ENCODE results near the gene LAMB3. TPM values are rescaled to one million over a fixed set of nuclear protein-coding genes. Genes with fewer than 3 reads are reported as not detected.

The LAMB3 gene
- total and polyA plus RNA-seq, 7 experiments from 2014 or later = 0.11 to 5.7 (median 0.62) TPM

GRCh38 chr1:209667708-209668107 lies 15.5 kb upstream of the LAMB3 start:
- peak; percentile 46 for ATAC-seq
- peaks cover 0 to 15% (median 0%) of the 10 kb centered on the region in 5 donors for H3K36me3 Mint-ChIP-seq

GRCh38 chr1:209667103-209667502 lies 14.9 kb upstream of the LAMB3 start:
- H3K27me3 Mint-ChIP-seq = peaks cover 0 to 5% (median 0%) of the 10 kb centered on the region in 5 donors
- CTCF ChIA-PET = interaction anchor here (1.6 kb wide), 1 partner anchor 9 kb away, joined by 4 read pairs; no protein-coding TSS in a partner anchor
- ATAC-seq = no peak

More at GRCh38 chr1:209667708-209668107, 15.5 kb upstream of the LAMB3 start:
- no peak overlapping the region for H3K27ac Mint-ChIP-seq
- H3K4me3 ChIP-seq (ENCODE audit: low read length) = no peak overlapping the region
- ChIA-PET CTCF (interaction anchor here (1.6 kb wide), 1 partner anchor 9 kb away, joined by 4 read pairs; no protein-coding TSS in a partner anchor), POLR2A (no interaction called here)
- no peaks in the 10 kb centered on the region for H3K27me3 ChIP-seq (ENCODE audit: control insufficient read depth in 2 of 2, insufficient read depth in 2 of 2, low read length in 2 of 2)
- peaks cover 0 to 4% (median 0%) of the 10 kb centered on the region in 11 donors for H3K9me3 Mint-ChIP-seq
- H3K4me1 Mint-ChIP-seq = peaks cover 0 to 22% (median 4%) of the 10 kb centered on the region in 7 donors
- H3K27me3 Mint-ChIP-seq = peaks cover 0 to 5% (median 0%) of the 10 kb centered on the region in 5 donors
- DNase-seq = no peak
- no peak overlapping the region for H3K4me3 Mint-ChIP-seq
- H3K9me3 ChIP-seq (ENCODE audit: control insufficient read depth in 2 of 3, low read length in 3 of 3) = no peaks in the 10 kb centered on the region
- intact Hi-C loops (cut with micrococcal nuclease) = no loop called here
- H3K4me1 ChIP-seq (ENCODE audit: control insufficient read depth in 2 of 2, insufficient read depth in 2 of 2, low read length in 2 of 2) = peaks cover 0 to under 1% of the 10 kb centered on the region in 2 donors
- H3K36me3 ChIP-seq (ENCODE audit: control insufficient read depth in 2 of 3, insufficient read depth in 3 of 3, low read length in 3 of 3) = no peaks in the 10 kb centered on the region
- no peak overlapping the region for H3K27ac ChIP-seq (ENCODE audit: low read depth, low read length)

GRCh38 chr1:209662879-209663327 lies 10.7 kb upstream of the LAMB3 start:
- no peak overlapping the region for H3K4me3 Mint-ChIP-seq
- peaks cover 0 to 5% (median 0%) of the 10 kb centered on the region in 5 donors for H3K27me3 Mint-ChIP-seq
- CTCF ChIA-PET = no interaction called here
- peaks cover 0 to 23% (median 10%) of the 10 kb centered on the region in 7 donors for H3K4me1 Mint-ChIP-seq
- Histone ChIP-seq H3K27me3 (ENCODE audit: control insufficient read depth in 2 of 2, insufficient read depth in 2 of 2, low read length in 2 of 2) (no peaks in the 10 kb centered on the region), H3K27ac (ENCODE audit: low read depth, low read length) (no peak overlapping the region), H3K36me3 (ENCODE audit: control insufficient read depth in 2 of 3, insufficient read depth in 3 of 3, low read length in 3 of 3) (no peaks in the 10 kb centered on the region), H3K9me3 (ENCODE audit: control insufficient read depth in 2 of 3, low read length in 3 of 3) (no peaks in the 10 kb centered on the region), H3K4me1 (ENCODE audit: control insufficient read depth in 2 of 2, insufficient read depth in 2 of 2, low read length in 2 of 2) (no peaks in the 10 kb centered on the region), H3K4me3 (ENCODE audit: low read length) (no peak overlapping the region)
- POLR2A ChIA-PET = no interaction called here
- ATAC-seq = no peak
- no peaks in the 10 kb centered on the region for H3K9me3 Mint-ChIP-seq
- H3K36me3 Mint-ChIP-seq = peaks cover 0 to 10% (median 0%) of the 10 kb centered on the region in 5 donors
- DNase-seq = no peak
- H3K27ac Mint-ChIP-seq = no peak overlapping the region
- intact Hi-C loops (cut with micrococcal nuclease) = no loop called here

More at GRCh38 chr1:209667103-209667502, 14.9 kb upstream of the LAMB3 start:
- no peak overlapping the region for H3K27ac ChIP-seq (ENCODE audit: low read depth, low read length)
- no peaks in the 10 kb centered on the region for H3K9me3 ChIP-seq (ENCODE audit: control insufficient read depth in 2 of 3, low read length in 3 of 3)
- no peaks in the 10 kb centered on the region for H3K4me1 ChIP-seq (ENCODE audit: control insufficient read depth in 2 of 2, insufficient read depth in 2 of 2, low read length in 2 of 2)
- peaks cover 0 to 4% (median 0%) of the 10 kb centered on the region in 11 donors for H3K9me3 Mint-ChIP-seq
- no peak overlapping the region for H3K27ac Mint-ChIP-seq
- H3K4me3 ChIP-seq (ENCODE audit: low read length) = no peak overlapping the region
- H3K4me3 Mint-ChIP-seq = no peak overlapping the region
- H3K36me3 Mint-ChIP-seq = peaks cover 0 to 15% (median 0%) of the 10 kb centered on the region in 5 donors
- no peak for DNase-seq
- POLR2A ChIA-PET = no interaction called here
- peaks cover 0 to 16% (median 4%) of the 10 kb centered on the region in 7 donors for H3K4me1 Mint-ChIP-seq
- no peaks in the 10 kb centered on the region for H3K27me3 ChIP-seq (ENCODE audit: control insufficient read depth in 2 of 2, insufficient read depth in 2 of 2, low read length in 2 of 2)
- H3K36me3 ChIP-seq (ENCODE audit: control insufficient read depth in 2 of 3, insufficient read depth in 3 of 3, low read length in 3 of 3) = no peaks in the 10 kb centered on the region
- intact Hi-C loops (cut with micrococcal nuclease) = no loop called here

- Histone ChIP-seq H3K27ac (ENCODE audit: low read depth, low read length) (no peak overlapping the region), H3K27me3 (ENCODE audit: control insufficient read depth in 2 of 2, insufficient read depth in 2 of 2, low read length in 2 of 2) (no peaks in the 10 kb centered on the region), H3K36me3 (ENCODE audit: control insufficient read depth in 2 of 3, insufficient read depth in 3 of 3, low read length in 3 of 3) (no peaks in the 10 kb centered on the region), H3K9me3 (ENCODE audit: control insufficient read depth in 2 of 3, low read length in 3 of 3) (no peaks in the 10 kb centered on the region), H3K4me1 (ENCODE audit: control insufficient read depth in 2 of 2, insufficient read depth in 2 of 2, low read length in 2 of 2) (no peaks in the 10 kb centered on the region), H3K4me3 (ENCODE audit: low read length) (no peak overlapping the region)
- ATAC-seq (no peak), DNase-seq (no peak)
- peaks cover 0 to 23% (median 11%) of the 10 kb centered on the region in 7 donors for H3K4me1 Mint-ChIP-seq
- CTCF ChIA-PET = no interaction called here
- peaks cover 0 to 5% (median 0%) of the 10 kb centered on the region in 5 donors for H3K27me3 Mint-ChIP-seq
- H3K36me3 Mint-ChIP-seq = peaks cover 0 to 10% (median 0%) of the 10 kb centered on the region in 5 donors
- no peak overlapping the region for H3K4me3 Mint-ChIP-seq
- POLR2A ChIA-PET = no interaction called here
- intact Hi-C loops (cut with micrococcal nuclease) = no loop called here
- H3K27ac Mint-ChIP-seq = peak overlapping the region in 1 of 9 donors; percentile 27
- H3K9me3 Mint-ChIP-seq = no peaks in the 10 kb centered on the region
Observed at GRCh38 chr1:209661071-209661470, 8.8 kb upstream of the LAMB3 start.

- ATAC-seq = peak; percentile 68
- H3K4me1 ChIP-seq (ENCODE audit: control insufficient read depth in 2 of 2, insufficient read depth in 2 of 2, low read length in 2 of 2) = no peaks in the 10 kb centered on the region
- Mint-ChIP-seq H3K4me1 (peaks cover 0 to 23% (median 11%) of the 10 kb centered on the region in 7 donors), H3K27ac (peak overlapping the region in 2 of 9 donors; percentile 48 to 61), H3K27me3 (peaks cover 0 to 5% (median 0%) of the 10 kb centered on the region in 5 donors), H3K36me3 (peaks cover 0 to 6% (median 0%) of the 10 kb centered on the region in 5 donors), H3K9me3 (no peaks in the 10 kb centered on the region), H3K4me3 (peak overlapping the region in 1 of 10 donors; percentile 50)
- H3K36me3 ChIP-seq (ENCODE audit: control insufficient read depth in 2 of 3, insufficient read depth in 3 of 3, low read length in 3 of 3) = no peaks in the 10 kb centered on the region
- ChIA-PET CTCF (no interaction called here), POLR2A (no interaction called here)
- H3K4me3 ChIP-seq (ENCODE audit: low read length) = no peak overlapping the region
- no peak overlapping the region for H3K27ac ChIP-seq (ENCODE audit: low read depth, low read length)
- no peak for DNase-seq
- H3K9me3 ChIP-seq (ENCODE audit: control insufficient read depth in 2 of 3, low read length in 3 of 3) = no peaks in the 10 kb centered on the region
- H3K27me3 ChIP-seq (ENCODE audit: control insufficient read depth in 2 of 2, insufficient read depth in 2 of 2, low read length in 2 of 2) = no peaks in the 10 kb centered on the region
- intact Hi-C loops (cut with micrococcal nuclease) = loop anchor here in 1 of 2 donors (1.0 kb wide), 1 partner anchor 13 kb away; no protein-coding TSS in a partner anchor
Observed at GRCh38 chr1:209659909-209660308, 7.7 kb upstream of the LAMB3 start.

- H3K36me3 ChIP-seq (ENCODE audit: control insufficient read depth in 2 of 3, insufficient read depth in 3 of 3, low read length in 3 of 3) = no peaks in the 10 kb centered on the region
- ChIA-PET CTCF (interaction anchor here (1.4 kb wide), 1 partner anchor 9 kb away, joined by 4 read pairs; no protein-coding TSS in a partner anchor), POLR2A (no interaction called here)
- H3K27ac Mint-ChIP-seq = no peak overlapping the region
- H3K4me3 ChIP-seq (ENCODE audit: low read length) = no peak overlapping the region
- H3K4me3 Mint-ChIP-seq = no peak overlapping the region
- H3K9me3 ChIP-seq (ENCODE audit: control insufficient read depth in 2 of 3, low read length in 3 of 3) = no peaks in the 10 kb centered on the region
- peaks cover 0 to 2% (median 0%) of the 10 kb centered on the region in 5 donors for H3K36me3 Mint-ChIP-seq
- peaks cover under 1 to 41% (median 13%) of the 10 kb centered on the region in 7 donors for H3K4me1 Mint-ChIP-seq
- H3K9me3 Mint-ChIP-seq = no peaks in the 10 kb centered on the region
- ATAC-seq = no peak
- intact Hi-C loops (cut with micrococcal nuclease) = loop anchor here in 1 of 2 donors (2.0 kb wide), 1 partner anchor 15 kb away; no protein-coding TSS in a partner anchor
- no peak overlapping the region for H3K27ac ChIP-seq (ENCODE audit: low read depth, low read length)
- DNase-seq = no peak
- H3K27me3 Mint-ChIP-seq = peaks cover 0 to 5% (median 0%) of the 10 kb centered on the region in 5 donors
- no peaks in the 10 kb centered on the region for H3K27me3 ChIP-seq (ENCODE audit: control insufficient read depth in 2 of 2, insufficient read depth in 2 of 2, low read length in 2 of 2)
- H3K4me1 ChIP-seq (ENCODE audit: control insufficient read depth in 2 of 2, insufficient read depth in 2 of 2, low read length in 2 of 2) = no peaks in the 10 kb centered on the region
Observed at GRCh38 chr1:209657918-209658317, 5.7 kb upstream of the LAMB3 start.

Data from naive thymus-derived CD4-positive, alpha-beta T cell (primary cell).